ENCODE results near the gene ABCA13. TPM values are rescaled to one million over a fixed set of nuclear protein-coding genes. Genes with fewer than 3 reads are reported as not detected.

ABCA13 gene
- polyA plus RNA-seq, 1 donor (not counting 4 experiments of a cell fraction or from before 2014, with no cell fraction given): 0.76 TPM

DNA sequence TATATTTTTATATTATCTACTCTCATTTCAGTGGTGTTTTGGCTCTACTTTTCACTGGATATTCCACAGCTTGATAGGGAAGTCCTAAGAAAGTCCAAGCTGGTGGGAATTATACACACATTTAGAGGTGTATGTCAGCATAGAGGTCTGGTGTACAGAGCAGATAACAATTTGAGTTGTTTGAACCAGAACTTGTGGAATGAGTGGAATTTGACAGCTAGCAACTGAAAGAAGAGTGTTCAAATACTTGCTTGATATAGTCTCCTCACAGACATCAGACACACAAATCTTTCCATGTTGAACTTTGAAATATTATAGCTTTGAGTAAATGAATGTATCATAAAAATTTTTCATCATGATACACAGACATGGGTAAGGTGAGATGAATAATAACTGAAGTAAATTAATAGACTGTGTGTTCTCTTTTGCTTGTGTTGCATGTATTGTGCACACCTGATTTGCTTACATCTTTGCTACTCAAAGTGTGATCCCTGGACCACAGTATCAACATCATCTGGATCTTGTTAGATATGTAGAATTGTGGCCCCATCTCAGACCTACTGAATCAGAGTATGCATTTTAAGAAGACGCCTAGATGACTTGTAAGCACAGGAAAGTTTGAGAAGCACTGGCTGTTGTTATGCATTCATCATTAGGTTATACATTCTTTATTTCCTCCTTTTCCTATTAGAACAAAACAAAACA is 91.5 kb downstream of the ABCA13 start:
- Histone ChIP-seq H3K9me3 (ENCODE audit: control insufficient read depth, low read depth, low read length) (no peaks in the 10 kb centered on the region), H3K4me1 (ENCODE audit: control insufficient read depth, extremely low read depth, insufficient read depth, low read length) (no peaks in the 10 kb centered on the region), H3K9me1 (ENCODE audit: control insufficient read depth, extremely low read depth, insufficient read depth, low read length) (no peaks in the 10 kb centered on the region), H3K4me3 (ENCODE audit: control insufficient read depth in 2 of 3, extremely low read depth in 1 of 3, insufficient read depth in 2 of 3, low read depth in 1 of 3, low read length in 3 of 3) (no peak overlapping the region), H3K79me2 (ENCODE audit: control insufficient read depth, insufficient read depth, low read length) (no peaks in the 10 kb centered on the region), H3K9ac (ENCODE audit: control insufficient read depth, extremely low read depth, insufficient read depth, low read length) (no peak overlapping the region), H3K4me2 (ENCODE audit: control insufficient read depth, extremely low read depth, insufficient read depth, low read depth, low read length) (no peak overlapping the region), H2AFZ (ENCODE audit: control insufficient read depth, low read length) (no peak overlapping the region), H4K20me1 (ENCODE audit: control insufficient read depth, extremely low read depth, insufficient read depth, low read length) (no peaks in the 10 kb centered on the region), H3K27ac (ENCODE audit: control insufficient read depth, insufficient read depth, low read length) (no peak overlapping the region), H3K36me3 (ENCODE audit: control insufficient read depth in 2 of 2, extremely low read depth in 1 of 2, insufficient read depth in 2 of 2, low read length in 2 of 2) (no peaks in the 10 kb centered on the region), H3K27me3 (ENCODE audit: control insufficient read depth, extremely low read depth, insufficient read depth, low read length) (peaks cover 15% of the 10 kb centered on the region)
- DNase-seq (ENCODE audit: low read depth, low spot score): no peak
- dilution Hi-C loops (cut with MboI; ENCODE audit: extremely low pct_ligation_motif_present, low sequenced_read_pairs): no loop called here
- TF ChIP-seq, protein P1, sequence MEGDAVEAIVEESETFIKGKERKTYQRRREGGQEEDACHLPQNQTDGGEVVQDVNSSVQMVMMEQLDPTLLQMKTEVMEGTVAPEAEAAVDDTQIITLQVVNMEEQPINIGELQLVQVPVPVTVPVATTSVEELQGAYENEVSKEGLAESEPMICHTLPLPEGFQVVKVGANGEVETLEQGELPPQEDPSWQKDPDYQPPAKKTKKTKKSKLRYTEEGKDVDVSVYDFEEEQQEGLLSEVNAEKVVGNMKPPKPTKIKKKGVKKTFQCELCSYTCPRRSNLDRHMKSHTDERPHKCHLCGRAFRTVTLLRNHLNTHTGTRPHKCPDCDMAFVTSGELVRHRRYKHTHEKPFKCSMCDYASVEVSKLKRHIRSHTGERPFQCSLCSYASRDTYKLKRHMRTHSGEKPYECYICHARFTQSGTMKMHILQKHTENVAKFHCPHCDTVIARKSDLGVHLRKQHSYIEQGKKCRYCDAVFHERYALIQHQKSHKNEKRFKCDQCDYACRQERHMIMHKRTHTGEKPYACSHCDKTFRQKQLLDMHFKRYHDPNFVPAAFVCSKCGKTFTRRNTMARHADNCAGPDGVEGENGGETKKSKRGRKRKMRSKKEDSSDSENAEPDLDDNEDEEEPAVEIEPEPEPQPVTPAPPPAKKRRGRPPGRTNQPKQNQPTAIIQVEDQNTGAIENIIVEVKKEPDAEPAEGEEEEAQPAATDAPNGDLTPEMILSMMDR (optimal IDR thresholded peaks at IDR 0.05 in 1 of 3, IDR thresholded peaks at IDR 0.05 in 1 of 3, conservative IDR thresholded peaks at IDR 0.05 in 1 of 3; ENCODE audit: extremely low read depth in 1 of 3, insufficient read depth in 2 of 3, low read length in 3 of 3): no peak
- no peak for TF ChIP-seq EZH2 (IDR thresholded peaks at IDR 0.05; ENCODE audit: low read length)
- FAIRE-seq: no peak

DNA sequence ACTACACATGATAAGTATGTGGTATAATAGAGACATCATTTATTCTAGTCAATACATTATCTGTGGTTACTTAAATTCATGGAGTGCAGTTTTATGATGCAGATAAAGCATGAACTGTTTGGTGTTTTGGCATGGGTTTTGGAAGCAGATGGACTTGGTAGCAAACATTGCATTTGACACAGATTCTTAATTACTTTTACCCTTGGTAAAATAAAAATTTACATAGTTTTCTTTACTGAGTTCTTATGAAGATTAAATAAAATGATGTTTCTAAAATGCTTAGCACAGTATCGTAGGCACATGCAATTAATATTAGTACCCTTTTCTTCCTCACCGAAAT is 92.0 kb downstream of the ABCA13 start:
- FAIRE-seq: no peak
- Histone ChIP-seq H3K27ac (ENCODE audit: control insufficient read depth, insufficient read depth, low read length) (no peak overlapping the region), H3K36me3 (ENCODE audit: control insufficient read depth in 2 of 2, extremely low read depth in 1 of 2, insufficient read depth in 2 of 2, low read length in 2 of 2) (no peaks in the 10 kb centered on the region), H3K9me3 (ENCODE audit: control insufficient read depth, low read depth, low read length) (no peaks in the 10 kb centered on the region), H3K4me2 (ENCODE audit: control insufficient read depth, extremely low read depth, insufficient read depth, low read depth, low read length) (no peak overlapping the region), H3K4me3 (ENCODE audit: control insufficient read depth in 2 of 3, extremely low read depth in 1 of 3, insufficient read depth in 2 of 3, low read depth in 1 of 3, low read length in 3 of 3) (no peak overlapping the region), H3K9ac (ENCODE audit: control insufficient read depth, extremely low read depth, insufficient read depth, low read length) (no peak overlapping the region), H3K9me1 (ENCODE audit: control insufficient read depth, extremely low read depth, insufficient read depth, low read length) (no peaks in the 10 kb centered on the region), H3K79me2 (ENCODE audit: control insufficient read depth, insufficient read depth, low read length) (no peaks in the 10 kb centered on the region), H3K27me3 (ENCODE audit: control insufficient read depth, extremely low read depth, insufficient read depth, low read length) (peaks cover 15% of the 10 kb centered on the region), H2AFZ (ENCODE audit: control insufficient read depth, low read length) (no peak overlapping the region), H4K20me1 (ENCODE audit: control insufficient read depth, extremely low read depth, insufficient read depth, low read length) (no peaks in the 10 kb centered on the region), H3K4me1 (ENCODE audit: control insufficient read depth, extremely low read depth, insufficient read depth, low read length) (no peaks in the 10 kb centered on the region)
- dilution Hi-C loops (cut with MboI; ENCODE audit: extremely low pct_ligation_motif_present, low sequenced_read_pairs): no loop called here
- DNase-seq (ENCODE audit: low read depth, low spot score): no peak
- TF ChIP-seq, protein P1 (optimal IDR thresholded peaks at IDR 0.05 in 1 of 3, IDR thresholded peaks at IDR 0.05 in 1 of 3, conservative IDR thresholded peaks at IDR 0.05 in 1 of 3; ENCODE audit: extremely low read depth in 1 of 3, insufficient read depth in 2 of 3, low read length in 3 of 3): no peak
- no peak for TF ChIP-seq EZH2 (IDR thresholded peaks at IDR 0.05; ENCODE audit: low read length)
